ENCODE results near the gene DNASE1L1.

DNA sequence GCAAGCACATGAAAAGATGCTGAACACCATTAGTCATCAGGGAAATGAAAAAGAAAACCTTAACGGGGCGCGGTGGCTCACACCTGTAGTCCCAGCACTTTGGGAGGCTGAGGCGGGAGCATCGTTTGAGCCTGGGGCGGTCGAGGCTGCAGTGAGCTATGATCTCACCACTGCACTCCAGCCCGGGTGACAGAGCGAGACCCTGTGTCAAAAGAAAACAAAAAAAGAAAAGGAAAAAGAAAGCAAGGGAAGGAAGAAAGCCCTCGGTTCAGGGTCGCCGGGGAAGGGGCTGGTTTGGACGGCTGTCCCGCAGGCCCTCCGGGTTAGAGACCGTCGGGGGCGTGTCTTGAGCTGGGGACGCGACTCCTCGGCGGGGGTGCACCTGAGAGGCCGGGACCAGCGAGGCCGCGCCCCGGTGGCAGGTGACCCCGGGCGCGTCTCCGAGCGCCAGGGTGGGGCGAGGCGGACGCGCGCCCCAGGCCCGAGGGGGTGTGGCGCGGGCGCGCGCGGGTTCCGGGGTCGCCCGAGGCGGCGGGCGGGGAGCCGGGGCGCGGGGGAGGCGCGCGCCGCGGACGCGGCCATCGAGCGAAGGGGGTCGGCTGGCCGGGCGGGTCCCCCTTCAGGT lies 48.5 kb upstream of the DNASE1L1 start:
- no peak for TF ChIP-seq POLR2A (IDR thresholded peaks at IDR 0.05)
- TF ChIP-seq CTCF (IDR thresholded peaks at IDR 0.05), result no peak
- TF ChIP-seq EP300 (IDR thresholded peaks at IDR 0.05), result no peak
- no peak for TF ChIP-seq POLR2AphosphoS5 (IDR thresholded peaks at IDR 0.05)

Measured in stomach (tissue), 4 donors.